Activated naive CD4-positive, alpha-beta T cell treated with anti-CD3 and anti-CD28 coated beads for 36 hours (primary cell): ENCODE data around the gene ARL5C. TPM values are rescaled to one million over a fixed set of nuclear protein-coding genes. Genes with fewer than 3 reads are reported as not detected.

Source experiments
- CTCF ChIA-PET: fragments of 350-600 bp; sonication (Branson Sonifier 250); formaldehyde crosslinking; loops from one replicate; lab custom pipeline; 2021; ENCODE audit warnings: antibody characterized with exemption; lab: Charles Lee
- DNase-seq: peaks from one replicate; pipeline ENCODE4 v3.0.0-alpha.2; 2020
- H3K27ac Mint-ChIP-seq: one replicate; pipeline ENCODE4 v1.8.0; 2021; ENCODE audit warnings: mild to moderate bottlenecking, mixed read lengths
- H3K27me3 Mint-ChIP-seq: one replicate; pipeline ENCODE4 v1.8.0; 2021; ENCODE audit warnings: low read depth, mixed read lengths
- H3K36me3 Mint-ChIP-seq: one replicate; pipeline ENCODE4 v1.8.0; 2021; ENCODE audit warnings: low read depth, mixed read lengths
- H3K4me1 Mint-ChIP-seq: one replicate; pipeline ENCODE4 v1.8.0; 2021; ENCODE audit warnings: low read depth, mixed read lengths
- H3K4me3 Mint-ChIP-seq: one replicate; pipeline ENCODE4 v1.8.0; 2021; ENCODE audit warnings: mild to moderate bottlenecking, moderate library complexity, mixed read lengths
- H3K9me3 Mint-ChIP-seq: one replicate; pipeline ENCODE4 v1.8.0; 2021; ENCODE audit warnings: mixed read lengths
- intact Hi-C: fragments of 100-400 bp; cut with micrococcal nuclease; formaldehyde crosslinking; loops from one replicate; pipeline ENCODE4 v1.15.1; 2023
- total RNA-seq, 2 experiments: library from RNA; stranded (reverse); gene quantifications; one replicate each; pipeline ENCODE4 v1.2.3, GENCODE V29; 2021

Gene ARL5C
- total RNA-seq, 2 experiments from 2014 or later, result not detected

GRCh38 chr17:39200070-39200879 is 34.3 kb upstream of the ARL5C start, which contains the start of gene RPL19:
RPL19 (plus strand) TSS chr17:39200283; CDS start chr17:39200345, 62 bp downstream.
- H3K4me1 Mint-ChIP-seq, result peaks cover 50% of the 10 kb centered on the region
- no peaks in the 10 kb centered on the region for H3K27me3 Mint-ChIP-seq
- peak within 1 kb of the TSS; percentile 86 for H3K4me3 Mint-ChIP-seq
- intact Hi-C loops, result loop anchor here (2.0 kb wide), 2 partner anchors 329 to 447 kb away; partner anchors contain the start of genes LASP1 and PSMB3
- no peaks in the 10 kb centered on the region for H3K9me3 Mint-ChIP-seq
- peaks cover 43% of the 10 kb centered on the region for H3K36me3 Mint-ChIP-seq
- peak; percentile 79 for DNase-seq
- CTCF ChIA-PET, result interaction anchor here (0.6 to 1.5 kb wide), 9 partner anchors 26 to 529 kb away, joined by 3 to 8 read pairs (median 5); no protein-coding TSS in a partner anchor
- H3K27ac Mint-ChIP-seq, result peak within 1 kb of the TSS; percentile 99

GRCh38 chr17:39199820-39200069 is 33.8 kb upstream of the ARL5C start:
- H3K27me3 Mint-ChIP-seq, result no peaks in the 10 kb centered on the region
- intact Hi-C loops, result loop anchor here (2.0 kb wide), 4 partner anchors 35 to 447 kb away; partner anchors contain the start of genes CDK12, LASP1 and PSMB3
- H3K4me1 Mint-ChIP-seq, result peaks cover 50% of the 10 kb centered on the region
- CTCF ChIA-PET, result interaction anchor here (0.6 to 1.5 kb wide), 9 partner anchors 25 to 528 kb away, joined by 3 to 8 read pairs (median 5); no protein-coding TSS in a partner anchor
- no peaks in the 10 kb centered on the region for H3K9me3 Mint-ChIP-seq
- peaks cover 41% of the 10 kb centered on the region for H3K36me3 Mint-ChIP-seq
- peak overlapping the region; percentile 86 for H3K4me3 Mint-ChIP-seq
- DNase-seq, result peak; percentile 94
- H3K27ac Mint-ChIP-seq, result peak overlapping the region; percentile 99

GRCh38 chr17:39198186-39198566 is 32.2 kb upstream of the ARL5C start:
- CTCF ChIA-PET, result interaction anchor here (0.9 to 1.1 kb wide), 3 partner anchors 9 to 34 kb away, joined by 3 to 9 read pairs (median 4); no protein-coding TSS in a partner anchor
- Mint-ChIP-seq H3K36me3 (peaks cover 30% of the 10 kb centered on the region), H3K4me3 (peak overlapping the region; percentile 86), H3K27me3 (no peaks in the 10 kb centered on the region), H3K4me1 (peaks cover 43% of the 10 kb centered on the region), H3K27ac (peak overlapping the region; percentile 99), H3K9me3 (no peaks in the 10 kb centered on the region)
- intact Hi-C loops, result loop anchor here (2.0 kb wide), 2 partner anchors 33 to 263 kb away; partner anchors contain the start of gene CDK12
- DNase-seq, result no peak

- peak within 1 kb of the TSS; percentile 86 for H3K4me3 Mint-ChIP-seq
- H3K9me3 Mint-ChIP-seq, result no peaks in the 10 kb centered on the region
- H3K4me1 Mint-ChIP-seq, result peaks cover 40% of the 10 kb centered on the region
- peaks cover 25% of the 10 kb centered on the region for H3K36me3 Mint-ChIP-seq
- no peaks in the 10 kb centered on the region for H3K27me3 Mint-ChIP-seq
- DNase-seq, result peak; percentile 73
- intact Hi-C loops, result loop anchor here (2.0 kb wide), 2 partner anchors 33 to 263 kb away; partner anchors contain the start of gene CDK12
- CTCF ChIA-PET, result interaction anchor here (0.9 kb wide), 1 partner anchor 10 kb away, joined by 4 read pairs; no protein-coding TSS in a partner anchor
- peak within 1 kb of the TSS; percentile 99 for H3K27ac Mint-ChIP-seq
Measured at GRCh38 chr17:39197380-39198185, 31.6 kb upstream of the ARL5C start, which contains the start of gene CACNB1. CACNB1 (minus strand) TSS chr17:39197669; CDS start chr17:39197495, 174 bp downstream.

- no peaks in the 10 kb centered on the region for H3K9me3 Mint-ChIP-seq
- intact Hi-C loops, result no loop called here
- peaks cover 17% of the 10 kb centered on the region for H3K36me3 Mint-ChIP-seq
- no peaks in the 10 kb centered on the region for H3K27me3 Mint-ChIP-seq
- no peak overlapping the region for H3K27ac Mint-ChIP-seq
- peak overlapping the region; percentile 86 for H3K4me3 Mint-ChIP-seq
- CTCF ChIA-PET, result interaction anchor here (1.0 kb wide), 1 partner anchor 10 kb away, joined by 3 read pairs; no protein-coding TSS in a partner anchor
- DNase-seq, result no peak
- peaks cover 32% of the 10 kb centered on the region for H3K4me1 Mint-ChIP-seq
Measured at GRCh38 chr17:39196808-39197291, 30.9 kb upstream of the ARL5C start.

GRCh38 chr17:39196241-39196807 is 30.4 kb upstream of the ARL5C start:
- intact Hi-C loops, result no loop called here
- CTCF ChIA-PET, result interaction anchor here (1.0 to 2.1 kb wide), 3 partner anchors 10 to 39 kb away, joined by 3 to 12 read pairs (median 5); no protein-coding TSS in a partner anchor
- H3K4me1 Mint-ChIP-seq, result peaks cover 28% of the 10 kb centered on the region

GRCh38 chr17:39195568-39196160 is 29.7 kb upstream of the ARL5C start:
- no peak for DNase-seq
- intact Hi-C loops, result no loop called here

More at GRCh38 chr17:39196241-39196807, 30.4 kb upstream of the ARL5C start:
- peak overlapping the region; percentile 70 for H3K4me3 Mint-ChIP-seq
- H3K27me3 Mint-ChIP-seq, result no peaks in the 10 kb centered on the region
- no peak overlapping the region for H3K27ac Mint-ChIP-seq
- H3K9me3 Mint-ChIP-seq, result no peaks in the 10 kb centered on the region
- DNase-seq, result no peak
- H3K36me3 Mint-ChIP-seq, result peaks cover 13% of the 10 kb centered on the region

GRCh38 chr17:39194985-39195524 is 29.1 kb upstream of the ARL5C start:
- H3K27me3 Mint-ChIP-seq, result no peaks in the 10 kb centered on the region

More at GRCh38 chr17:39195568-39196160, 29.7 kb upstream of the ARL5C start:
- Mint-ChIP-seq H3K27me3 (no peaks in the 10 kb centered on the region), H3K4me1 (peaks cover 26% of the 10 kb centered on the region), H3K36me3 (peaks cover 7% of the 10 kb centered on the region), H3K9me3 (no peaks in the 10 kb centered on the region), H3K4me3 (peak overlapping the region; percentile 19), H3K27ac (no peak overlapping the region)
- CTCF ChIA-PET, result interaction anchor here (1.0 to 2.1 kb wide), 5 partner anchors 11 to 213 kb away, joined by 3 to 12 read pairs (median 3); no protein-coding TSS in a partner anchor

GRCh38 chr17:39194089-39194984 is 28.4 kb upstream of the ARL5C start:
- DNase-seq, result no peak
- Mint-ChIP-seq H3K9me3 (no peaks in the 10 kb centered on the region), H3K4me3 (no peak overlapping the region), H3K27ac (no peak overlapping the region), H3K4me1 (peaks cover 22% of the 10 kb centered on the region), H3K27me3 (no peaks in the 10 kb centered on the region), H3K36me3 (no peaks in the 10 kb centered on the region)
- intact Hi-C loops, result no loop called here
- CTCF ChIA-PET, result interaction anchor here (1.1 to 2.1 kb wide), 4 partner anchors 19 to 211 kb away, joined by 3 to 12 read pairs (median 4); no protein-coding TSS in a partner anchor

More at GRCh38 chr17:39194985-39195524, 29.1 kb upstream of the ARL5C start:
- Mint-ChIP-seq H3K9me3 (no peaks in the 10 kb centered on the region), H3K27ac (no peak overlapping the region), H3K36me3 (peaks cover 1% of the 10 kb centered on the region), H3K4me1 (peaks cover 26% of the 10 kb centered on the region), H3K4me3 (no peak overlapping the region)
- DNase-seq, result no peak
- CTCF ChIA-PET, result interaction anchor here (1.1 to 2.1 kb wide), 4 partner anchors 19 to 212 kb away, joined by 3 to 12 read pairs (median 4); no protein-coding TSS in a partner anchor
- intact Hi-C loops, result no loop called here

- Mint-ChIP-seq H3K9me3 (no peaks in the 10 kb centered on the region), H3K4me1 (peaks cover 14% of the 10 kb centered on the region), H3K27ac (no peak overlapping the region), H3K27me3 (no peaks in the 10 kb centered on the region), H3K36me3 (peaks cover 4% of the 10 kb centered on the region), H3K4me3 (no peak overlapping the region)
- CTCF ChIA-PET, result interaction anchor here (1.7 kb wide), 1 partner anchor 18 kb away, joined by 6 read pairs; no protein-coding TSS in a partner anchor
- DNase-seq, result no peak
- intact Hi-C loops, result no loop called here
Measured at GRCh38 chr17:39193346-39193745, 27.4 kb upstream of the ARL5C start.
